HG03060 (cell line): ENCODE results near the gene CCP110.

Experiments used
- ATAC-seq: cut with Tn5 transposase; IDR thresholded peaks from one replicate; pipeline ENCODE4 v1.9.1; 2021; ENCODE audit warnings: low read depth, moderate number of reproducible peaks; ENCODE audit not compliant: unreplicated experiment

CCP110 gene

GRCh38 chr16:19523559-19524355, at the start of gene CCP110:
Gene CCP110 (plus strand): TSS chr16:19523942. CDS start chr16:19527882, 3,940 bp downstream.
- ATAC-seq: peak; percentile 47

GRCh38 chr16:19474617-19475016, 49.1 kb upstream of the CCP110 start:
- ATAC-seq: no peak

GRCh38 chr16:19478505-19478904, 45.2 kb upstream of the CCP110 start:
- no peak for ATAC-seq

GRCh38 chr16:19479302-19479721, 44.4 kb upstream of the CCP110 start:
- ATAC-seq: no peak

GRCh38 chr16:19481296-19481695, 42.4 kb upstream of the CCP110 start:
- ATAC-seq: no peak

- no peak for ATAC-seq
Measured at GRCh38 chr16:19481769-19482168, 42.0 kb upstream of the CCP110 start.

- ATAC-seq: no peak
Measured at GRCh38 chr16:19482291-19482690, 41.5 kb upstream of the CCP110 start.

GRCh38 chr16:19484096-19484495, 39.6 kb upstream of the CCP110 start:
- no peak for ATAC-seq

- ATAC-seq: no peak
Measured at GRCh38 chr16:19485611-19486010, 38.1 kb upstream of the CCP110 start.

- no peak for ATAC-seq
Measured at GRCh38 chr16:19486051-19486450, 37.7 kb upstream of the CCP110 start.

- ATAC-seq: no peak
Measured at GRCh38 chr16:19486750-19487325, 36.9 kb upstream of the CCP110 start.

GRCh38 chr16:19488213-19488640, 35.5 kb upstream of the CCP110 start:
- ATAC-seq: no peak

- no peak for ATAC-seq
Measured at GRCh38 chr16:19490619-19491018, 33.1 kb upstream of the CCP110 start.

GRCh38 chr16:19497176-19497575, 26.6 kb upstream of the CCP110 start:
- no peak for ATAC-seq

- no peak for ATAC-seq
Measured at GRCh38 chr16:19499006-19499405, 24.7 kb upstream of the CCP110 start.

- no peak for ATAC-seq
Measured at GRCh38 chr16:19499481-19499880, 24.3 kb upstream of the CCP110 start.

- ATAC-seq: no peak
Measured at GRCh38 chr16:19502395-19503131, 21.2 kb upstream of the CCP110 start.

- ATAC-seq: no peak
Measured at GRCh38 chr16:19503461-19504075, 20.2 kb upstream of the CCP110 start.

- ATAC-seq: no peak
Measured at GRCh38 chr16:19505600-19506303, 18.0 kb upstream of the CCP110 start.

- ATAC-seq: no peak
Measured at GRCh38 chr16:19506965-19507364, 16.8 kb upstream of the CCP110 start.
